Kidney glomerular epithelial cell (primary cell): ENCODE measurements around the gene NAGLU.
A peak's percentile ranks its signal among the peaks of the same experiment; 100 is the strongest.
"Not testable (repeated sequence)": the region's sequence is repeated elsewhere in the genome, so short reads cannot be mapped to it uniquely, and the experiment has no call there.

Source experiments
- DNase-seq: peaks from one replicate; lab custom pipeline; 2025; lab: John Stamatoyannopoulos, UW

NAGLU gene

GRCh38 chr17:42545755-42546505, 9.9 kb downstream of the NAGLU start:
- DNase-seq, result not testable (repeated sequence)

DNA sequence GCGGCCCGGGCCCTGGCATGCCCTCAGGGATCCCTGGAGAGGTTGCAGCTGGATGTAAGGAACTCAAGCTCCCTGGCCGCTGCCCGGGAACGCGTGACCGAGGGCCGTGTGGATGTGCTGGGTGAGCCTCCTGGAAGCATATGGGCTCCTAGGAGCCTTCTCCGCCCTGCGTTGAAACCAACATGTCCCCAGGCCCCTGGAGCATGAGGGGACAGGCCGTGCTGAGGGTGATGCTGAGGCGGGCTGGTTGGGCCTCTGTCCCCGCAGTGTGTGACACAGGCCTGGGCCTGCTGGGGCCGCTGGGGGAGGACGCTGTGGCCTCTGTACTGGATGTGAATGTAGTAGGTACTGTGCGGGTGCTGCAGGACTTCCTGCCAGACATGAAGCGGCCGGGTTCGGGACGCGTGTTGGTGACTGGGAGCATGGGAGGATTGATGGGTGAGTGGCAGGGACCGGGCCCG, 11.0 kb downstream of the NAGLU start:
- DNase-seq, result no peak

DNA sequence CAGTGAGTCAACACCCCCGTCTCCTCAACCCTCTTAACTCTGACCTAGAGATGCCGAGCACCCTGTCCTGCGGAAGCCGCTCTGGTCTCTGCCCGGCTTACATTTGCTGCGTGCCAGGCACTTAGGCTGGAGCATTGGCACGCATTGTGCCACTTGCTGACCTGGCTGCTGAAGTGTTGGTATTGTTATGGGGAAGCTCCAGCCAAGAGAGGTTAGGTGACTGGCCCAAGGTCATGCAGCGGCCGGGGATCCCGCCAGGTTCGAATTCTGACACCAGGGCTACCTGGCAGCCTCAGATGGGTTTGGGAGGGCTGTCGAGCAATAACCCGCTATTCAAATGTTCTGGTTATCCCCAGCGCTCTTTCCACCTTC, 11.6 kb downstream of the NAGLU start:
- no peak for DNase-seq

DNA sequence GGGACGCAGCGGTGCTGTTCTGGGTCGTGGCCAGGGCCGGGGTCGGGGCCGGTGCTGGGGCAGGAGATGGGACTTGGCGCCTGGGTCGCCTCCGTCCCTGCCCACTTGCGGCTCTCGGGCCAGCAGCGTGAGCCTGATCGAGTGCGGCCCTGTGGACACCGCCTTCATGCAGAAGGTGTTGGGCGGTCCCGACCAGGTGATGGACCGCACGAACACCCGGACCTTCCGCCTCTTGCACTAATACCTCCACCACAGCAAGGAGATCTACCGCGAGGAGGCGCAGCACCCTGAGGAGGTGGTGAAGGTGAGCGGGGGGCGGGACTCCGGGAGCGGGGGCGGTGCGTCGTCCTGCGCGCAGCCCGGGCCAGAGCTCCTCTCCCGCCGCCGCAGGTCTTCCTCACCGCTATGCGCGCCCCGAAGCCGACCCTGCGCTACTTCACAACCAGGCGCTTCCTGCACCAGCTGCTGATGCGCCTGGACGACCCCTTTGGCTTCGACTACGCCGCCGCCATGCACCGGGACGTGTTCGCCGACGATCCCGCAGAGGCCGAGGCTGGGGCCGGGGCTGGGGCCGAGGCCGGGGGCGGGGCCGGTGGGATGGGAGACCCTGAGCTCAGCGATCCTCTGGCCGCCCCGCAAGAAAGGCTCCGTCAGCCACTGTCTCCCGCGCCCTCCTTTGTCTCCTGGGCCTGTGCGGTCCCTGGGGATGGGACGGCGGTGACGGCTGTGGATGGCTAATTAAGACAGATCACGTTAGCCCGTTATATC, 12.2 kb downstream of the NAGLU start:
- DNase-seq, result peak; percentile 45

GRCh38 chr17:42548993-42549755, 13.1 kb downstream of the NAGLU start:
- no peak for DNase-seq

DNA sequence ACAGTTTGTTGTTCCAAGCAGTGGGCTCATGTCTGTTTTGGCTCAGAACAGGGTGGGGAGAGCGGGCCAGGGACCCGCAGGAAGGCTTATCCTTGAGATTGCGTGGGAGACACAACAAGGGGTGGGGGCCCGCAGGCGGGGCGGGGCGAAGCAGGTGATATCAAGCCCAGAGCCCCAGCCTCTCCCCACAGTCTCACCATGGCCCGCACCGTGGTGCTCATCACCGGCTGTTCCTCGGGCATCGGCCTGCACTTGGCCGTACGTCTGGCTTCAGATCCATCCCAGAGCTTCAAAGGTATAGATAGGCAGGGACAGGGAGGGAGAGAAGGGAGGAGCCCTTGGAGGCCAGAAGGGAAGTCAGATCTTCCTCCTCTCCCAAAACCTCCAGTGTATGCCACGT, 16.7 kb downstream of the NAGLU start, which contains the start of gene HSD17B1:
TSS of gene HSD17B1 (plus strand) at position 188 of the 400 bp plus-strand sequence. CDS start at position 199, 11 bp downstream.
- not testable (repeated sequence) for DNase-seq

- no peak for DNase-seq
These were observed 17.2 kb downstream of the NAGLU start for GRCh38 chr17:42553161-42553818.

GRCh38 chr17:42553866-42554249, 17.8 kb downstream of the NAGLU start:
- DNase-seq, result no peak

GRCh38 chr17:42554250-42555121, 18.4 kb downstream of the NAGLU start:
- peak; percentile 70 for DNase-seq

DNA sequence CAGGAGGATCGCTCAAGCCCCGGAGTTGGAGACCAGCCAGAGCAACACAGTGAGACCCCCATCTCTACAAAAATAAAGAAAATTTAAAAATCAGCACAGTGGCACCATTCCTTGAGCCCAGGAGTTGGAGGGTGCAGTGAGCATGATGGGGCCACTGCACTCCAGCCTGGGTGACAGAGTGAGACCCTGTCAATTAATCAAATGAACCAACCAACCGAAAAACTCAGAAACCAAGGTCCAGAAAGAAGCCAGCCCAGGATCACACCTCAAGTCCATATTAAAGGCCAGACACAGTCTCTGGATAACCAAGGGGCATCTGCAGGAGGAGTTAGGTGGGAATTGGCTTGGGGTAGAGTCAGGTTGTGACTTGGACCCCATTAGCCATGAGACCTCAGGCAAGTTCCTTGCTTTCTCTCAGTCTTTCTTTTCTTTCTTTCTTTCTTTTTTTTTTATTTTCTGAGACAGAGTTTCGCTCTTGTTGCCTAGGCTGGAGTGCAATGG, 19.1 kb downstream of the NAGLU start:
- DNase-seq, result no peak

DNA sequence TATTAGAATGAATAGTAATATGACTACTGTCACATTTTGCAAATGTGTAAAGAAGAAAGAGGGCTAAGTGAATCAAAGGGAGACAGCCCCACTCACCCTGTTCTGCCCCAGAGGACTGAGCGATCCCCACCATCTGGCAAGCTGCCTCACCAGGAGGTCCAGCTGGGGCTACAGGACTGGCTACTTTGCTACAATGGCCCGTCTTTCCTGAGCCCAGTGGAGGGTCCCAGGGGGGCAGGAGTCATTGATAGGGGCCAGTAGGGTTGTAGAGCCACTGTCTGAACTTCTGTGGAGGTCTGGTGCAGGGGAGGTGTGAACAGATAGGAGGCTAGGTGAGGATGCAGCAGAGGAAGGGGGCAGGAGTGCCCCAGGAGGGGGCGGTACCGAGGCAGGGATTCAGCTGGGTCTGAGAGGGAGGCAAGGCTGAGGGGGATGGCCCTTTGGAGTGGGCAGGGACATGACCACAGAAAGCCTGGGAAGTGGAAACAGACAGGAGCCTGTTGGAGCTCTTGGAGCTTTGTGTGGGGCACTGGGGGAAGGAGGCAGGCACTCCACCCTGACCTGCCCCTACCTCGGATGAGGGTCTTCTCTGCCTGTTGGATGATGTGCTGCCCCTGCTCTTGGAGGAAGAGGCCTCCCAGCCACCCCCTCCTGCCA, 20.0 kb downstream of the NAGLU start:
- not testable (repeated sequence) for DNase-seq

DNA sequence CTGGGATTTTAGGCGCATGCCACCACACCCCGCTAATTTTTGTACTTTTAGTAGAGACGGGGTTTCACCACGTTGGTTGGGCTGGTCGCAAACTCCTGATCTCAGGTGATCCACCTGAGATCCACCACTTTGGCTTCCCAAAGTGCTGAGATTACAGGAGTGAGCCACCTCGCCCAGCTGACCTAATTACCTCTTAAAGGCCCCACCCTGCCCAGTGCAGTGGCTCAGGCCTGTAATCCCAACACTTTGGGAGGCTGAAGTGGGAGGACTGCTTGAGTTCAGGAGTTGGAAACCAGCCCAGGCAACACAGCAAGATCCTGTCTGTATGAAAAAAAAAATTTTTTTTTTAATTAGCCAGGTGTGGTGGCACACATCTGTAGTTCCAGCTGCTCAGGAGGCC, 23.0 kb downstream of the NAGLU start:
- DNase-seq, result no peak

- no peak for DNase-seq
These were observed 24.2 kb downstream of the NAGLU start for GRCh38 chr17:42560246-42560645.

DNA sequence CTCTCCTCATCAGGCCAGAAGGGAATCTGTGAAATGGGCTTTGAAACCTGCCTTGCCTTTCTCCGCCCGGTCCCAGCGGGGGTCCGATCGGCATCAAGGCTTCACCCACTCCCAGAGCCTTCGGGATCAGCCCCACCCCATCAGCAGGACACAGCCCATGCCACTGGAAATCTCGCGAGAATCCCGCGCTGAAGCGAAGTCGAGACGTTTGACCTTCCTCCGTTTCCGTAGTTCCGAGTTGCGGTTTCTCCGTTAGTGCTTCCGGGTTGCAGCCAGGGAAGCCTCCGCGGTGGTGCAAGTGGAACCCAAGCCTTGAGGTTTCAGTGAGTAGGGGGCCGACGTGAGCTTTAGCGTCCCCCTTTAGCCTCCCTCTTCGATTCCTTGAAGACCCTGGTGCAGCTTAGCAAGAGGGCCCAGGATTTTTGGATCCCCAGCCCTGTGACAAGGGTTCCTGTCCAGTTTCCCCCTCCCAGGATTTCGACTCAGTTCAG, 25.9 kb downstream of the NAGLU start, which contains the start of gene COASY:
TSS of gene COASY (plus strand) at position 252 of the 491 bp plus-strand sequence. CDS start 475 bp downstream, outside the sequence.
- DNase-seq, result peak; percentile 94

GRCh38 chr17:42562388-42563142, 26.5 kb downstream of the NAGLU start:
- DNase-seq, result no peak

- DNase-seq, result no peak
These were observed 27.1 kb downstream of the NAGLU start for GRCh38 chr17:42563143-42563509.

- no peak for DNase-seq
These were observed 27.5 kb downstream of the NAGLU start for GRCh38 chr17:42563543-42563942.

- no peak for DNase-seq
These were observed 27.9 kb downstream of the NAGLU start for GRCh38 chr17:42563950-42564349.
